Testis (tissue), 2 donors: ENCODE data around the gene CNTD1.

Experiments used
- CTCF ChIP-seq, 3 experiments: fragments of 450-650 bp in 2 of 3; fragments of 200-600 bp in 1 of 3; sonication (generic) in 1 of 3; IDR thresholded peaks; one replicate each; pipeline ENCODE4 v1.5.1; 2016 to 2019; ENCODE audit warnings: antibody characterized with exemption in 3 of 3, mild to moderate bottlenecking in 2 of 3, moderate library complexity in 1 of 3
- POLR2A ChIP-seq: fragments of 450-650 bp; IDR thresholded peaks from one replicate; pipeline ENCODE4 v1.6.1; 2017; ENCODE audit warnings: antibody characterized with exemption, mild to moderate bottlenecking, moderate library complexity

GRCh38 chr17:42845918-42846593 lies 47.4 kb downstream of the CNTD1 start:
- TF ChIP-seq CTCF (IDR thresholded peaks at IDR 0.05) (no peak), POLR2A (no peak)
